Erythroblast (primary cell): ENCODE results near the gene FGFR3.

Experiments used
- GATA1 ChIP-seq: IDR thresholded peaks from 2 replicates; pipeline ENCODE4 v1.6.1; 2011; ENCODE audit warnings: low read depth, mild to moderate bottlenecking, control low read depth, low read length, moderate library complexity
- POLR2A ChIP-seq: IDR thresholded peaks from 2 replicates; pipeline ENCODE4 v1.6.1; 2011; ENCODE audit warnings: mild to moderate bottlenecking, low read length

DNA sequence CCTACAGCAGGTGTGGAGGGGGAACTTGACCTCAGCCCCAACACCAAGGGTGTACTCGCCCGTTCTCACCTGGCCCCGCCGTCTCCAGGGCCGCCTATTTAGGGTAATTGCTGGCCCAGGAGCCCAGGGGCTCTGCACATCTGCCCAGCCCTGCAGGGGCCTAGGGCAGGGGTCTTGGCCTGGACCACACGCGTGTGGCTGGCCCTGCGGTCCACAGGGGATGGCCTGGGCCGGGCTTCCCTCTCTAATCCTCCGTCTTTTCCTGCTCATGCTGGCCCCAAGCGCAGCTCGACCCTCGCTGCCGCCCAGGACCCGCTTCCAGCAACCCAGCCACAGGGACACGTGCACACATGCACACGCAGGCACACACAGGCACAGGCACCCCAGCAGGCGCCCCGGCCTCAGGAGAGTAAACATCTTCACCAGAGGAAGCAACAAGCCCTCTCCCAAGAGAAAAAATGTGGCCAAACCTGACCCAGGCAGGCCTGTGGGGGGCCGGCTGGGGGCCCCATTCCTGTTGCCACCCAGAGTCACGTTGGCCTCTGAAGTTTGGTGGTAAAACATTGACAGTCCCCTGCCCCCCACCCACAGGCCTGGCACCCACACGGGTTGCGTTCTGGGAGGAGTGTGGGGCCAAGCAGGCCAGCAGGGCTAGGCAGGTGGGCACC lies 24.6 kb upstream of the FGFR3 start:
- TF ChIP-seq POLR2A: no peak
- TF ChIP-seq GATA1: no peak
